K562 (cell line): ENCODE data around the gene SLC35F4. TPM values are rescaled to one million over a fixed set of nuclear protein-coding genes. Genes with fewer than 3 reads are reported as not detected.

ENCODE experiments used
- ATAC-seq: fragments of 200-7000 bp; cut with Tn5 transposase; 3 replicates; pipeline ENCODE4 v1.9.1; 2020; ENCODE audit warnings: moderate library complexity
- BruUV-seq: library from RNA; stranded (reverse); fragments of 400-500 nt; replicated peaks from 2 replicates; lab custom pipeline; 2021; lab: Mats Ljungman, UMichigan
- CTCF ChIA-PET: fragments of 300-600 bp; formaldehyde crosslinking; extraction: SDS; loops from one replicate; lab custom pipeline; 2021; ENCODE audit warnings: low intra/inter-chr PET ratio; lab: Yijun Ruan, JAX
- POLR2A ChIA-PET: fragments of 300-600, 350-650 bp; sonication (Branson Sonifier 250); formaldehyde crosslinking; extraction: SDS; loops from one replicate; lab custom pipeline; 2021; ENCODE audit warnings: antibody characterized with exemption, inconsistent platforms; lab: Yijun Ruan, JAX
- DNase-seq, 4 experiments: peaks; one replicate each; pipeline versions ENCODE4 v3.0.0 to v3.0.0-alpha.2; 2011 to 2018; ENCODE audit warnings: low spot score in 3 of 4, mixed read lengths in 3 of 4; ENCODE audit errors: extremely low read depth in 1 of 4
- FAIRE-seq: peaks from 2 replicates; lab custom pipeline; 2011; peaks lifted over from hg19 to GRCh38; lab: Jason Lieb, UNC
- H2AFZ ChIP-seq: 2 replicates; pipeline ENCODE4 v1.6.0; 2011; ENCODE audit warnings: low read depth, low read length, control low read depth, inconsistent platforms
- H3K27ac ChIP-seq: fragments of 200-600 bp; 3 replicates; pipeline ENCODE4 v1.8.0; 2011; ENCODE audit warnings: low read depth, mild to moderate bottlenecking, control low read depth, inconsistent platforms, low read length, moderate library complexity, mixed read lengths; ENCODE audit errors: extremely low read depth
- H3K27me3 ChIP-seq, 2 experiments: fragments of 300-600 bp in 1 of 2; 2 replicates in 1 of 2; 3 replicates in 1 of 2; pipeline versions ENCODE4 v1.6.0 to v1.8.0; 2011; ENCODE audit warnings: inconsistent platforms in 2 of 2, low read length in 2 of 2, mild to moderate bottlenecking in 1 of 2, mixed read lengths in 1 of 2, moderate library complexity in 1 of 2; ENCODE audit not compliant: control insufficient read depth in 2 of 2, insufficient read depth in 2 of 2
- H3K36me3 ChIP-seq: fragments of 300-600 bp; 3 replicates; pipeline ENCODE4 v1.8.0; 2011; ENCODE audit warnings: mild to moderate bottlenecking, low read length, inconsistent platforms; ENCODE audit not compliant: control insufficient read depth, insufficient read depth
- H3K4me1 ChIP-seq, 2 experiments: fragments of 200-600 bp in 1 of 2; replicated peaks in 1 of 2; 2 replicates in 1 of 2; 3 replicates in 1 of 2; pipeline versions ENCODE4 v1.5.1 to v1.8.0; 2011; ENCODE audit warnings: inconsistent platforms in 2 of 2, low read length in 2 of 2, mild to moderate bottlenecking in 1 of 2, mixed read lengths in 1 of 2, moderate library complexity in 1 of 2; ENCODE audit not compliant: control insufficient read depth in 2 of 2, insufficient read depth in 2 of 2
- H3K4me2 ChIP-seq: 2 replicates; pipeline ENCODE4 v1.6.1; 2011; ENCODE audit warnings: low read length, control low read depth, inconsistent platforms, mixed read lengths; ENCODE audit not compliant: insufficient read depth
- H3K4me3 ChIP-seq: fragments of 200-600 bp; sonication (generic), shearing (Covaris generic); 2 replicates; pipeline ENCODE4 v1.5.1; 2016; ENCODE audit warnings: control low read depth, inconsistent platforms
- H3K79me2 ChIP-seq: fragments of 200-600 bp; 3 replicates; pipeline ENCODE4 v1.8.0; 2011; ENCODE audit warnings: low read length, inconsistent platforms; ENCODE audit not compliant: control insufficient read depth, insufficient read depth
- H3K9ac ChIP-seq, 2 experiments: 2 replicates each; pipeline versions ENCODE4 v1.6.0 to v1.6.1; 2011; ENCODE audit warnings: low read depth in 2 of 2, low read length in 2 of 2, control low read depth in 1 of 2, inconsistent platforms in 1 of 2, mild to moderate bottlenecking in 1 of 2, mixed read lengths in 1 of 2; ENCODE audit not compliant: insufficient read depth in 1 of 2
- H3K9me1 ChIP-seq: one replicate; pipeline ENCODE4 v1.6.0; 2011; ENCODE audit warnings: inconsistent platforms, mild to moderate bottlenecking, low read length, moderate library complexity; ENCODE audit not compliant: control insufficient read depth, insufficient read depth
- H3K9me3 ChIP-seq: replicated peaks from 2 replicates; pipeline ENCODE4 v1.5.1; 2011; ENCODE audit warnings: low read depth, low read length, inconsistent platforms; ENCODE audit not compliant: control insufficient read depth, insufficient read depth
- H4K20me1 ChIP-seq: replicated peaks from 2 replicates; pipeline ENCODE4 v1.6.1; 2011; ENCODE audit warnings: low read length, inconsistent platforms, mixed read lengths; ENCODE audit not compliant: control insufficient read depth, insufficient read depth
- CBX1 ChIP-seq: sonication (generic); IDR thresholded peaks from 2 replicates; pipeline ENCODE4 v1.6.1; 2016; ENCODE audit warnings: antibody characterized with exemption, low read depth, mild to moderate bottlenecking
- CBX3 ChIP-seq, 2 experiments: IDR thresholded peaks; 1 replicate in 1 of 2; 2 replicates in 1 of 2; pipeline ENCODE4 v1.6.1; 2012; ENCODE audit warnings: inconsistent platforms in 2 of 2, low read length in 2 of 2, borderline replicate concordance in 1 of 2, control low read depth in 1 of 2
- ESRRB ChIP-seq: fragments of 250-450 bp; sonication (Bioruptor Pico); IDR thresholded peaks from 2 replicates; pipeline ENCODE4 v1.5.0; 2020; ENCODE audit warnings: mild to moderate bottlenecking, moderate library complexity, borderline replicate concordance
- IFI16 ChIP-seq: fragments of 250-450 bp; sonication (Bioruptor Pico); IDR thresholded peaks from 2 replicates; pipeline ENCODE4 v2.1.2; 2022; ENCODE audit warnings: mild to moderate bottlenecking, inconsistent platforms
- ZKSCAN3 ChIP-seq: fragments of 250-450 bp; sonication (Bioruptor Pico); IDR thresholded peaks from 2 replicates; pipeline ENCODE4 v1.4.0; 2020
- ZNF436 ChIP-seq: fragments of 250-450, 450-650 bp; sonication (Bioruptor Pico); formaldehyde crosslinking; IDR thresholded peaks from 2 replicates; pipeline ENCODE4 v1.7.0; 2020; ENCODE audit warnings: mild to moderate bottlenecking
- WGBS: fragments of 100-300 bp; shearing (Covaris generic); methylation state at CpG from one replicate; pipeline ENCODE4 v1.1.6; 2016; ENCODE audit warnings: low coverage, mixed read lengths; ENCODE audit not compliant: insufficient coverage; ENCODE audit errors: missing lambda C conversion rate; 5-methylcytosine and 5-hydroxymethylcytosine counted together
- in situ Hi-C: fragments of 300-500 bp; cut with MboI; formaldehyde crosslinking; loops from 4 replicates; pipeline ENCODE4 v1.15.0; 2018; ENCODE audit warnings: inconsistent platforms, mixed read lengths
- intact Hi-C: fragments of 100-400 bp; cut with micrococcal nuclease; formaldehyde crosslinking; loops from 2 replicates; pipeline ENCODE4 v1.14.2; 2022
- polyA plus RNA-seq, 8 experiments: library from polyadenylated mRNA; depleted of rRNA in 4 of 8; stranded (reverse) in 5 of 8; unstranded in 3 of 8; fragments of >200 nt; fragmentation: Nextera tagmentation in 2 of 8; fragmentation: Illumina TruSeq in 1 of 8; extraction: Ambion mirVana in 2 of 8; extraction: Trizol in 1 of 8; gene quantifications; 2 replicates each; pipeline versions ENCODE4 v1.2.1 to v1.2.3, GENCODE V29; 2011 to 2014; ENCODE audit warnings: inconsistent platforms in 1 of 8, missing spikeins in 1 of 8
- total RNA-seq, 7 experiments: library from RNA; depleted of rRNA in 6 of 7; stranded (reverse); fragments of >200 nt in 6 of 7; fragmentation: Illumina TruSeq in 2 of 7; extraction: Trizol in 2 of 7; gene quantifications; 2 replicates each; pipeline versions ENCODE4 v1.2.1 to v1.2.3, GENCODE V29; 2011 to 2021; ENCODE audit warnings: low replicate concordance in 1 of 7
- TF ChIP-seq, protein P1 (sequence below): fragments of 450-650 bp; IDR thresholded peaks from 2 replicates; pipeline ENCODE4 v1.6.1; 2016; ENCODE audit warnings: antibody characterized with exemption
- TF ChIP-seq, protein P2 (sequence below): sonication (generic); formaldehyde crosslinking; IDR thresholded peaks from 2 replicates; pipeline ENCODE4 v1.8.0; 2022; ENCODE audit warnings: mild to moderate bottlenecking, missing genetic modification reagents

Gene SLC35F4
- total and polyA plus RNA-seq, 9 of the 15 experiments (the other 6 are each of a cell fraction or from before 2014, with no cell fraction given): 0.01 TPM; not detected in 8

DNA sequence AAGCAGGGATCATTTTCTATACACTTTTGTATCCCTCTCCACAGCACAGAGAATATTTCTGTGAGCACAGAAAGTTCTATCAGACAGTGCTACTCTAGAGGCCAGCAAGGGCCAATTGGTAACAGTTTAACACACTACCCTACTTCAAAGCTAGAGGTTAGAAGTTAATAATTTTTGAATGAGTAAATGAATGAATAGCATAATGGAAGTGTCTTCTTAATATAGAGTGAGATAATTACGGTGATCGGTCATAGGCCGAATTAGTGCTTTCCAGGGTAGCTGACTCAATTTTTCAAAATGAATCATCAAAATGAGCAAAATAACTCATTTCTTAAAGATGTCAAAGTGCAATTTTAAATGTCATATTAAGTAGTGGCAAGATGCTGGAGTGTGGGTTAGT lies 305.2 kb downstream of the SLC35F4 start:
- Histone ChIP-seq H3K4me2 (no peak overlapping the region), H3K9me3 (no peaks in the 10 kb centered on the region), H2AFZ (no peak overlapping the region), H3K36me3 (no peaks in the 10 kb centered on the region), H3K4me1 (no peaks in the 10 kb centered on the region), H3K27ac (no peak overlapping the region), H3K4me3 (no peak overlapping the region), H4K20me1 (no peaks in the 10 kb centered on the region), H3K9me1 (no peaks in the 10 kb centered on the region), H3K79me2 (no peaks in the 10 kb centered on the region)
- ATAC-seq (no peak), DNase-seq (no peak)
- intact Hi-C loops: no loop called here
- in situ Hi-C loops: no loop called here
- POLR2A ChIA-PET: no interaction called here
- TF ChIP-seq, protein P1, sequence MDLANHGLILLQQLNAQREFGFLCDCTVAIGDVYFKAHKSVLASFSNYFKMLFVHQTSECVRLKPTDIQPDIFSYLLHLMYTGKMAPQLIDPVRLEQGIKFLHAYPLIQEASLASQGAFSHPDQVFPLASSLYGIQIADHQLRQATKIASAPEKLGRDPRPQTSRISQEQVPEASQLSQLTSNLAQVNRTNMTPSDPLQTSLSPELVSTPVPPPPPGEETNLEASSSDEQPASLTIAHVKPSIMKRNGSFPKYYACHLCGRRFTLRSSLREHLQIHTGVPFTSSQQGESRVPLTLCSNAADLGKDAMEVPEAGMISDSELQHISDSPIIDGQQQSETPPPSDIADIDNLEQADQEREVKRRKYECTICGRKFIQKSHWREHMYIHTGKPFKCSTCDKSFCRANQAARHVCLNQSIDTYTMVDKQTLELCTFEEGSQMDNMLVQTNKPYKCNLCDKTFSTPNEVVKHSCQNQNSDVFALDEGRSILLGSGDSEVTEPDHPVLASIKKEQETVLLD: no peak
- TF ChIP-seq IFI16 (CRISPR knock-in tag) (no peak), ZNF436 (CRISPR knock-in tag) (no peak), ZKSCAN3 (CRISPR knock-in tag) (no peak), ESRRB (CRISPR knock-in tag) (no peak), CBX3 (IDR thresholded peaks at IDR 0.05; ENCODE audit: borderline replicate concordance in 1 of 2, low read length in 2 of 2) (no peak), CBX1 (no peak)
- TF ChIP-seq, protein P2, sequence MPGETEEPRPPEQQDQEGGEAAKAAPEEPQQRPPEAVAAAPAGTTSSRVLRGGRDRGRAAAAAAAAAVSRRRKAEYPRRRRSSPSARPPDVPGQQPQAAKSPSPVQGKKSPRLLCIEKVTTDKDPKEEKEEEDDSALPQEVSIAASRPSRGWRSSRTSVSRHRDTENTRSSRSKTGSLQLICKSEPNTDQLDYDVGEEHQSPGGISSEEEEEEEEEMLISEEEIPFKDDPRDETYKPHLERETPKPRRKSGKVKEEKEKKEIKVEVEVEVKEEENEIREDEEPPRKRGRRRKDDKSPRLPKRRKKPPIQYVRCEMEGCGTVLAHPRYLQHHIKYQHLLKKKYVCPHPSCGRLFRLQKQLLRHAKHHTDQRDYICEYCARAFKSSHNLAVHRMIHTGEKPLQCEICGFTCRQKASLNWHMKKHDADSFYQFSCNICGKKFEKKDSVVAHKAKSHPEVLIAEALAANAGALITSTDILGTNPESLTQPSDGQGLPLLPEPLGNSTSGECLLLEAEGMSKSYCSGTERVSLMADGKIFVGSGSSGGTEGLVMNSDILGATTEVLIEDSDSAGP (CRISPR knock-in tag): no peak
- TF ChIP-seq, all 486 proteins: peak for 0
- FAIRE-seq: no peak
- H3K27me3 ChIP-seq: no peaks in the 10 kb centered on the region
- BruUV-seq: no TSS peak
- H3K9ac ChIP-seq: no peak overlapping the region
- 0% methylated on average over 3 of the region's 3 CpGs for WGBS
- CTCF ChIA-PET: no interaction called here
